ENCODE data around the gene FLNA.
A peak's percentile ranks its signal among the peaks of the same experiment; 100 is the strongest.

The FLNA gene

DNA sequence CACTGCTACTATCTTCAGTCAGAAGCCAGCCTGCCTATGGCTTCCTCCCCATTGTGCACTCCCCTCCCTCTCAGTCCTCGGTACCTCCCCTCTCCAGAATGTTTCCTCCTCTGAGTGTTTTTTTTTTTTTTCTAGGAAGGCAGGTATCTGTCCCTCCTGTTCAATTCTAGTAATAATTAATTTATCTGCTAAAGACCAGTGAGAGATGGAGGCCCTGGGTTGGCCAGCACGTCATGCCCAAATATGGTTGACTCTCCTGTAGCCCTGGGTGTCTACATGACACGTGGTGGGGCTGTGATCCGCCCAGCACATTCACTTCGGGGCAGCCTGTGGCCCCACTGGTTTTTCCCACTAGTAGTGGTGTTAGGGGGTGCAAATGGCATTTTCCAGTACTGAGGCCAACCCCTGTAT is 1.8 kb downstream of the FLNA start:
- peak; percentile 29 for DNase-seq

DNA sequence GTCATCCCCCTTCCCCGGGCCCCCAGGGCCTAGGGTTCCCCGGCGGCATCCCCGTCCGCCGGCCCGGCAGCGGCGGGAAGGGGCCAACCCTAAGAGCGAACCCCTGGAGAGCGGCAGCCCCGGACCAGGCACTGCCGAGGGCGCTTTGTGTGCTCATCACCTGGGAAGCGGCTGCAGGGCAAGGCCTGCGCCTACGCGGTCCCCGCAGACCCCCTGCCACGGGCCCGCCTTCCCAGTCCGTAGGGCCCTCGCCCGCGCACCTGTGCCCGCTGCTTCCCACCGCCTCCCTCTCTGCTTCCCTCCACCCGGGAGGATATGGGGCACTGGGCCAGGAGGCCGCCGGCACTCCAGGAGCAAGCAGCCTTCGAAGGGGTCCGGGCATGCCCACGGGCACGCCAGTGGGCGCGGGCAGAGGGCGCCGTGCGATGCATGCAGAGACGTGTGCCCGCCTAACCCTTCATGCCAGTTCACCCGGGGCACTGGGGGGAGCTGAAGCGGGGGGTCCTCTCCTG is 2.6 kb downstream of the FLNA start:
- no peak for DNase-seq

DNA sequence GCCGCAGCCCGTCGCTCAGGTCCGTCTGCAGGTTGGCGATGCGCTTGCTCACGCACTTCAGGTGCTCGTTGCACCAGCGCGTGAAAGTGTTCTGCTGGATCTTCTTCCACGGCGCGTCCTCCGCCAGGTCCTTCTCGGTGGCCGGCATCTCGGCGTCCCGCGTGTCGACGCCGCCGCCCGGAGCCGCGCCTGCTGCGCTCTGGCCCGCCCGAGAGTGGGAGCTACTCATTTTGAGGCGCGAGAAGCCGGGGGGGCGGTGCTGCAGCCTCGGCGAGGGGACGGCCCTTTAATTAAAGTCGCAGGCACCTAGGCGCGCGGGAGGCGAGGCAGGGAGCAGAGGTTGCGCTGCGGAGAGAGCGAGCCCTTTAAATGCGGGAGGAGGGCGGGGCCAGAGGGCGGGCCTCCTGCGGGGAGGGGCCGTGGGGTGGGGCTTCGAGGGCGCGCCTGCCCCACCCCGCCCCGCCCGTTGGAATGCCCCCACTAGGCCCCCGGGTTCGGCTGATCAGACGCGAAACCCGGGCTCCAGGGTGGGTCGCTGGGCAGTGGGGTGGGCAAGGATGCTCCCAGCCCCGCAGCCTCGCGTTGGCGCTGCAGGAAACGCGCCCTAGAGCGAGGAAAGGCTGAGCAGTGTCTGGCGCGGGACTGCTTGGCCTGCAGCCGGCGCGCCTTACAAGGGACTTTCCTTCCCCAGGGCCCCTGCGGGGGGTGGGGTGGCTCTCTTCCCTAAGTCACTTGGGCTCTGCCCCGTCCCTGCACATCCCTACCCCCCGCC is 3.2 kb downstream of the FLNA start:
- peak; percentile 94 for DNase-seq

DNA sequence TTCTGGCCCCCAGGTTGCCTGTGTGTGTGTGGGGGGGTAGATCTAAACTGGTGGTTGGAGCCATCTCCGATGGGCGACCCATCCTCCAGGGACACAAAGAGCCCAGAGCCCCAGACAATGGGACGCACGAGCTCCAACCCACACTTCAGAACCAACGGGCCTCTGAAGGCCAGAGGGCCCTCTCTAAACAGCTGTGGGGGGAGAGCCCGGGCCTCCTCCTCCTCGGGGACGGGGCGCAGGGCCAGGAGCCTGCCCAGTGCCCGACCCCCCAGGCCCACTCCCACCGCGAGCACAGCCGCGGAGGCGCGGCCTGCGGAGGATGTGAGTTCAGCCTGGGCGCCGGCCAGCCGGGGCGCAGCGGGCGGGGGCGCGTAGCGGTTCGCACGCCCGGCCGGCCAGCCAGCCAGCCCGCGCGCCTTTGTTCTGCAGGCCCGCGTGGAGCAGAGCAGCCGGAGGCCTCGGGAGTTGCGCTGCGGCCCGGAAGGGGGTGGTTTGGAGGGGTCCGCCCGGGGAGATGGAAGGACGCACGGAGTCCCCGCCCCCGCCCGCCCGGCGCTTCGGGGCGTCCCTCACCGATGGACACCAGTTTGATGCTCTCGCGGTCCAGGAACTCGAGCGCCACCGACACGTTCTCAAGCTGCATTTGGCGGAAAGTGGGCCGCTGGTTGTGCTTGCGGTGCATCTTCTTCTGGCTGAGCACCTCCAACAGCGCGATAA is 4.0 kb downstream of the FLNA start:
- DNase-seq, result peak; percentile 10

DNA sequence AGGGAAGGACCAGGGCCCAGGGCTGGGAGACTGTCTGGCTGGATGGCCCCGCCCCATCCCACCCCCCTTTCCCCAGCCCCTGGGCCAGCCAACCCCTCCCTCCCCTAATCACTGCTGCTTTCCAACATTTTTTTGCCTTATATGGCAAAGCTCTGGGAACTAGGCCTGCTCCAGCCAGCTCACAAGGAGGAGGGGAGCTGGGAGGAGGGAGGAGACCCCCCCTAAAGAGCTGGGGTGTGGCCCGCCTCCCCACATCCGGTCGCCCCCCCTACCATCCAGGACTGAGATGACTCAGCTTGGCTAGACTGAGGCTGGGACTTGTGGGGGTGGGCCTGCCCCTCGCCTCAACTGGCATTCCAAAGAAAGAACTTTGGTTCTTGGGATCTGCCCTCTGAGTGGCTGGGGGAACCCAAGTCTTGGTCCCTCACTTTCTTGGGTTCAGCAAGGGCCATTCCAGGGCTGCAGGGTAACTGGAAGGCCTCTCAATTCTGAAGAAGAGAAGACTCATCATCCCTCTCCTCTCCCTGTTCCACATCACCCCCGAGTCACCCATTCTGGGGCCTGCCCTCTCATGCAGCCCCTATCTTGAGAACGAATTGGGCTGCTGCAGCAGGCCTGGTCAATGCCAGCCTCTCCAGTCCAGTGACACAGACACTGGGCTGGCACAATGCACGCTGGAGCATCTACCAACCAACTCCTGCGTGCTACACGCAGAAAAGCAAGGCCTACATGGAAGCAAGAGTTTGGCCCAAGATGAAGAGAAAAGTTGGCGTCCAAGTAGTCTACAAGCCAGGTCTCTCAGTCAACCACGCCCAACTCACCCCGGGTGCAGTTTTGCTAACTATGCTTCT is 4.8 kb downstream of the FLNA start:
- DNase-seq, result peak; percentile 81

DNA sequence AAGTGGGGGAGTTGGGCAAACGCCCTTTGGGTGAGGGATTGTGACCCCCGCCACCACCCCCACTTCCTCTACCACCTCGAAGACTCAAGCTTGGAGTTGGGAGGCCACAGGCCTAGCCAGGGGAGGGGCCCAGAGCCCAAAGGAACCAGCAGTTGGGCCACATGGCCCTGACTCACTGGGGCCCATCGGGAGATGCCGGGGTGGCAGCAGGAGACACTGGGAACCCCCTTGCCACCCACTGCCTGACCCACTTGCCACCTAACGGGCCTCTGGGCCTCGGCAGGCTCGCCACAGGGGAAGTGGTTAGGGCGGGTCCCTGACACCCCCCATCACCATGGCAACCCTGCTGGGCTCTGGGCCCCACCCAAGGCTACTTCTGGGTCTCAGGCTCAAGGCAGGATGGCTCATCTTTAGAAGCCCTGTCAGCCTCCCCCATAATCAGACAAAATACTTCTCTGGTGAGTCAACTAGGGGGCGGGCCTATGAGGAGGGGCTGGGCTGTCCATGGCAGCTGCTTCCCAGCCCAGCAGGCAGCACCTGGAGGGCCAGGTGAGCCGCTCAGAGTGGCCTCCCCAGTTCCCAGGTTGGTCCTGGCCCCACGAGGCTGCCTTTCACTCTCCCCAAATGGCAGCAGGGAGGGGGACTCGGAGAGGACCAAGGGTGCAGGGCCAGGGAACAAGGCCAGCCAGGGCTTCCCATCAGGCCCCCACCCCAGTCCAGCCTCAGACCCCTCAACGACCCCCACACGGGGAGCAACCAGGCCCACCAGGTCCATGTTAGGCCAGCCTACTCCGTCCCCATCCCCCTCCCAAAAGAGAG is 5.6 kb downstream of the FLNA start:
- DNase-seq, result peak; percentile 97

- no peak for DNase-seq
Observed at GRCh38 chrX:154367474-154368308, 6.7 kb downstream of the FLNA start.

GRCh38 chrX:154366666-154367055 is 7.8 kb downstream of the FLNA start:
- no peak for DNase-seq

DNA sequence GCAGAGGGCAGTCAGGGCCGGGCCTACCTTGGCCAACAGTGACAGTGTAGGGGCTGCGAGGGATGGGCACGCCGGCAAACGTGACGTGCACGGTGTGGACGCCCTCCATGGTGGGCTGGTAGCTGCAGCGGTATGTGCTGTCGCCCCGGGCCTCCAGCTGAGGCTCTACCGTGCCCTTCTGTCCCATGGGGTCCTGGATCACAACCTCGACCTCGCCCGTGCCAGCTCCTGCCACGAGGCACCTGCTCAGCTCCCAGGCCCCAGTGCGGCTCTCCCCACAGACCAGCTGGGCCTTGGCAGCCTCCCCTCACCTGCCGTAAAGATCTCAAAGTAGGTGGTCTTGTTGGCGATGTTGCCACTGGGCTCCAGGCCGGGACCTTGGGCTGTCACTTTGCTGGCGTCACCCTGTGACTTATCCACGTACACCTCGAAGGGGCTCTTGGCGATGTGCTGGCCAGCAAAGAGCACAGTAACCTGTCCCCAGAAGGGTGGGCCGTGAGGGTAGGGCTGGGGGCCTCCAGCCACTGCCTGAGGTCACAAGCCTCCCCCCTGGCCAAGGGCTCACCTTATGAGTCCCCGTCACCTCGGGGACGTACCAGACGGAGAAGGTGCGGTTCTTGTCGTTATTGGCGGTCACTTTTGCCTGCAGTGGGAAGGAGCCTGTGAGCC is 8.3 kb downstream of the FLNA start:
- no peak for DNase-seq

DNA sequence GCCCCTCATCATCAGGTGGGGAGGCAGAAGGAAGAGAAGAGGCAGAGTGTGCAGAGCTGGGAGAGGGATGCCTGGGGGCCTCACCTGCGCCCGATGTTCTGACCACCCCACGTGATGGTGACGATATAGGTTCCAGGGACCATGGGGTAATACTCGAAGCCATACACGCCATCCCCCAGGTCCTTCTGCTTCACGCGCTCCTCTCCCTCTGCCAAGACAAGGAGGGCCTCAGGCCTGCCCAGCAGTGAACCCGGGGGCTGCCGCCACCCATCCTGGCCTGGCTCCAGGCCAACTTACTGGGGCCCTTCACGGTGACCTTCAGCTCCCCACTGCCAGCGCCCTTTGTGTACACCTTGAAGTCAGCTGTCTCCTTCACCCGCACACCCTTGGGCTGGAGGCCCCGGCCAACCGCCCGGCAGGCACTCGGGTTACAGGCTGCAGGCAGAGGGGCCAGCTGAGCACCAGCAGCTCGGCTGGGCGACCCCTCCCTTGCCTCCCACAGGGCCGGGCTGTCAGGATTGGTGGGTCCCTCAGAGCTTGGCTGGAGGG is 9.3 kb downstream of the FLNA start:
- DNase-seq, result no peak

GRCh38 chrX:154363706-154364439 is 10.6 kb downstream of the FLNA start:
- DNase-seq, result no peak

DNA sequence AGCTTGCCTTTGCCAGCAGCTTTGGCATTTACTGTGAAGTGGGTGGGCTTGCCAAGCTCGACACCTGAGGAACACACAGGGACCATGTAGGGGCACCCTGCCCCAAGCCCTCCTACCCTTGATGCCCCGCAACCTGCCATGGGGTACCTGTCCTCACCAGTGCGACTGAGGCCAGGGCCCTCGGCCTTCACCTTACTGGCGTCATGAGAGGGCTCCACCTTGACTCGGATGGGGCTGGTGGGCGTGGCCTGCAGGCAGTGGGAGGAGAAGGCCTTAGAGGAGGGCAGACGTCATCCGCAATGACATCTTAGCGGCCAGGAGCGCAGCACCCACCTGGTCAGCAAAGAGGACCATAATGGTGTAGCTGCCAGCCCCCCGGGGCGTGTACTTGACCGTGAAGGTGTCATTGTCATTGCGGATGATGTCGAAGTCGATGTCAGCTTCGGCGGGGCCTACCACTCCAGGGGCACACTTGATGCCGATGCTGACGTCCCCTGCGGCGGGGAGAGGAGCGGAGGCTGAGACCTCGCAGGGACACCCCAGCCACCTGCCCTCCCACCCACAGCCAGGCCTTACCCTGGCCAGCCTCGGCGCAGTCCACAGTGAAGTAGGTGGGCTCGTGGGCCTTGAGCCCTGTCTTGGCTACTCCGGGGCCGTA is 12.2 kb downstream of the FLNA start:
- DNase-seq, result no peak

- DNase-seq, result no peak
Observed at GRCh38 chrX:154360155-154360713, 14.2 kb downstream of the FLNA start.

DNA sequence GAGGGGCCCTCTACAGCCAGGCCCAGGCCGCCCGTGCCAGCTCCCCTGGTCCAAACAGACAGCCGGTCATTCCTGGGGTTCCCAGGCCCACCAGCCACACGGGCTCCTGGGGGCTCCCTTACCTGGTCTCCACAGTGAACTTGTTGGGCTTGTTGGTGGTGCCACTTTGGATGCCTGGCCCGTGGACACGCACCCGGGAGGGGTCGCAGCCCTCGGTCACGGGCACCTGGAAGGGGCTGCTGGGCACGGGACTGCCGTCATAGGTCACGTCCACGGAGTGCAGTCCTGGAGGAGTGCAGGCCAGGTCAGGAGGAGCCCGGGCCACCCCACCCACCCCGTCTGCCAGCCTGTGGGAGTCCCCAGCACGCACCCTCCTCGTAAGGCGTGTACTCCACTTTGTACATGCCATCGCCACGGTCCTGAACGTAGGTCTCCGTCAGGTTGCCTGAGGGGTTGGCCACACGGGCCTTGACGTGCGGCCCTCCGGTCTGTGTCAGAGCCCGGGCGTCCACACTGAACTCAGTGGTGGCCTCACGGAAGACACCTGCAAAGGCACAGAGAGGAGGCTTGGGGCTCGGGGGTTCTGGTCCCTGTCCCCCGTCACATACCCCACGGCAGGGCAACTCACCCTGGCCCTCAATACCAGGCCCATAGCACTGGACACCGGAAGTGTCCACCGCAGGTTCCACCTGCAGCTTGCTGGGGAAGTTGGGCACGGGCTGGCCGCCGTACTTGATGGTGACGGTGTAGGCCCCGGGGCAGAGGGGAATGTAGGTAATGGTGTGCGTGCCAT is 14.9 kb downstream of the FLNA start:
- DNase-seq, result no peak

DNA sequence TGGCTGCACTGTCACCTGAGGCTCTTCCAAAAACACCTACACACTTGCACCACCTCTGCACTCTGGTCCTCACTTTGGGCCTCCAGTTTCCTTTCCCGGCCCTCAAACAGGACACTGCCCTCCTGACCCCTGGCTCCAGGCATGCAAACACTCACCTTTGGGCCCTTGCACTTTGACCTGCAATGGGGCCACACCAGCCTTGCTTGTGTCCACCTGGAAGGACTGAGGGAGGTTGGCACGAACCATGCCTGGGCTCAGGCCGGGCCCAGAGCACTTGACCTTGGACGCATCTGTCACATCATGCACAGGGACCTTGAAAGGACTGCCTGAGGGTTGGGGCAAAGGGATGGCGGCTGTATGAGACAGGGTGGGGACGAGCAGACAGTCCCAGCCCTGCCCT is 15.6 kb downstream of the FLNA start:
- no peak for DNase-seq

- no peak for DNase-seq
Observed at GRCh38 chrX:154358011-154358410, 16.4 kb downstream of the FLNA start.

DNA sequence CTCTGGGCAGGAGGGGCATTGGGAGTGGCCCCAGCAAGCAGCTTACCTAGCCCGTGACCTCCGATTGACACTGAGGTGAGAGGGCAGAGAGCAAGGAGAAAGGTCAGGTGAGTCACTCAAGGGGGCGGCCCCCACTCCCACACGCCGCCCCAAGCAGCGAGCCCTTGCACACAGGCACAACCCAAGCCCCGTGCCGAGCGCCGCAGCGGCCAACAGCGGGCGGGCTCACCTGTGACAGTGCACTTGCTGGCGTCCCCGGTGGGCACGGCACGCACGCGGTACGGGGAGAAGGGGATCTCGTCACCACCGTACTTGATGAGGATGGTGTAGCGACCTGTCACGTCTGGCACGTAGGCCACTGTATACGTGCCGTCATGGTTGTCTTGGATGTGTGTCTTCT is 17.2 kb downstream of the FLNA start:
- DNase-seq, result no peak

GRCh38 chrX:154356596-154356995 is 17.8 kb downstream of the FLNA start:
- no peak for DNase-seq

Data from inflammatory macrophage treated with lipopolysaccharide for 4 hours (primary cell).